ENCODE data around the gene DHX9.

The DHX9 gene

DNA sequence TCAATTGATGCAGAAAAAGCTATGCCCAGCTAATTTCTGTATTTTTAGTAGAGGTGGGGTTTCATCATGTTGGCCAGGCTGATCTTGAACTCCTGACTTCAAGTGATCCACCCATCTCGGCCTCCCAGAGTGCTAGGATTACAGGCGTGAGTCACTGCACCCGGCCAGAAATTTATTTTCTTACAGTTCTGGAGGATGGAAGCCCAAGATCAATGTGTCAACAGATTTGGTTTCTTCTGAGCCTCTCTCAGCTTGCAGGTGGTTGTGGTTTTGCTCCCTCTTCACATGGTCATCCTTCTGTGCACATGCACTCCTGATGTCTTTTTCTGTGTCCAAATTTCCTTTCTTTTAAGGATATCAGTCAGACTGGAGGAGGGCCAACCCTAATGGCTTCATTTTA is 78.2 kb downstream of the DHX9 start:
- Histone ChIP-seq H3K4ac (ENCODE audit: low read depth in 1 of 2, low read length in 2 of 2) (no peak overlapping the region), H3K27me3 (ENCODE audit: control insufficient read depth in 1 of 2, insufficient read depth in 1 of 2, low read length in 2 of 2) (no peaks in the 10 kb centered on the region), H3K18ac (ENCODE audit: low read depth in 1 of 2, low read length in 2 of 2) (no peak overlapping the region), H3K9me3 (ENCODE audit: control insufficient read depth, low read length) (peaks cover 9% of the 10 kb centered on the region), H3K4me1 (ENCODE audit: control insufficient read depth, insufficient read depth, low read depth, low read length) (no peaks in the 10 kb centered on the region), H3K4me3 (ENCODE audit: insufficient read depth in 1 of 2, low read depth in 1 of 2, low read length in 2 of 2) (no peak overlapping the region), H3K4me2 (ENCODE audit: low read length, poor library complexity, severe bottlenecking) (no peak overlapping the region), H4K91ac (ENCODE audit: low read length) (no peak overlapping the region), H3K27ac (ENCODE audit: low read length, poor library complexity, severe bottlenecking) (no peak overlapping the region), H2AFZ (ENCODE audit: low read depth, low read length) (no peak overlapping the region), H2BK120ac (ENCODE audit: low read depth, low read length) (no peak overlapping the region), H2BK15ac (ENCODE audit: low read depth, poor library complexity, severe bottlenecking) (no peak overlapping the region), H2AK5ac (ENCODE audit: low read length, severe bottlenecking) (no peak overlapping the region), H3K36me3 (ENCODE audit: control insufficient read depth in 1 of 2, insufficient read depth in 2 of 2, low read depth in 1 of 2, low read length in 2 of 2) (no peaks in the 10 kb centered on the region), H2BK12ac (ENCODE audit: low read length in 2 of 2) (no peak overlapping the region), H3K23ac (ENCODE audit: low read length in 2 of 2) (no peak overlapping the region), H3K9ac (ENCODE audit: low read length) (no peak overlapping the region), H3K14ac (ENCODE audit: low read length in 2 of 2) (no peak overlapping the region), H2BK5ac (ENCODE audit: low read depth, low read length, poor library complexity, severe bottlenecking) (no peak overlapping the region), H3K79me1 (replicated peaks; ENCODE audit: low read length, poor library complexity, severe bottlenecking) (no peaks in the 10 kb centered on the region), H4K8ac (ENCODE audit: low read length) (no peak overlapping the region)
- 71% methylated on average over 3 of the region's 3 CpGs for WGBS
- no peak for DNase-seq

DNA sequence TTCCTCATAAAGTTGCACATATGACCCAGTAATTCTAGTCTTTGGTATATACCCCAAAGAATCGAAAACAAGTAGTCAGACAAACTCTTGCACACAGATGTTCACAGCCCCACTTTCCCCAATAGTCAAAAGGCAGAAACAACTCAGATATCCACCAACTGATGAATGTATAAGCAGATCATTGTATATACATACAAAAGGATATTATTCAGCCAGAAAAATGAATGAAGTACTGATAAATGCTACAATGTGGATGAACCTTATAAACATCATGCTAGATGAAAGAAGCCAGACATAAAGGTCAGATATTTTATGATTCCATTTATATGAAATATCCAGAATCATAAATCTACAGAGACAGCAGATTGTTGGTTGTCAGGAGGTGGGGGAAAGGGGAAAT is 86.5 kb downstream of the DHX9 start:
- Histone ChIP-seq H2BK12ac (ENCODE audit: low read length in 2 of 2) (no peak overlapping the region), H2AK5ac (ENCODE audit: low read length, severe bottlenecking) (no peak overlapping the region), H4K91ac (ENCODE audit: low read length) (no peak overlapping the region), H3K27ac (ENCODE audit: low read length, poor library complexity, severe bottlenecking) (no peak overlapping the region), H2AFZ (ENCODE audit: low read depth, low read length) (no peak overlapping the region), H3K23ac (ENCODE audit: low read length in 2 of 2) (no peak overlapping the region), H3K4me3 (ENCODE audit: insufficient read depth in 1 of 2, low read depth in 1 of 2, low read length in 2 of 2) (no peak overlapping the region), H3K9me3 (ENCODE audit: control insufficient read depth, low read length) (no peaks in the 10 kb centered on the region), H3K36me3 (ENCODE audit: control insufficient read depth in 1 of 2, insufficient read depth in 2 of 2, low read depth in 1 of 2, low read length in 2 of 2) (no peaks in the 10 kb centered on the region), H2BK15ac (ENCODE audit: low read depth, poor library complexity, severe bottlenecking) (no peak overlapping the region), H4K8ac (ENCODE audit: low read length) (no peak overlapping the region), H3K4ac (ENCODE audit: low read depth in 1 of 2, low read length in 2 of 2) (no peak overlapping the region), H3K27me3 (ENCODE audit: control insufficient read depth in 1 of 2, insufficient read depth in 1 of 2, low read length in 2 of 2) (no peaks in the 10 kb centered on the region), H3K14ac (ENCODE audit: low read length in 2 of 2) (no peak overlapping the region), H3K4me2 (ENCODE audit: low read length, poor library complexity, severe bottlenecking) (no peak overlapping the region), H3K79me1 (replicated peaks; ENCODE audit: low read length, poor library complexity, severe bottlenecking) (no peaks in the 10 kb centered on the region), H2BK5ac (ENCODE audit: low read depth, low read length, poor library complexity, severe bottlenecking) (no peak overlapping the region), H3K4me1 (ENCODE audit: control insufficient read depth, insufficient read depth, low read depth, low read length) (no peaks in the 10 kb centered on the region), H3K18ac (ENCODE audit: low read depth in 1 of 2, low read length in 2 of 2) (no peak overlapping the region), H3K9ac (ENCODE audit: low read length) (no peak overlapping the region), H2BK120ac (ENCODE audit: low read depth, low read length) (no peak overlapping the region)
- no peak for DNase-seq
- 50% methylated on average over 1 of the region's 1 CpG for WGBS

DNA sequence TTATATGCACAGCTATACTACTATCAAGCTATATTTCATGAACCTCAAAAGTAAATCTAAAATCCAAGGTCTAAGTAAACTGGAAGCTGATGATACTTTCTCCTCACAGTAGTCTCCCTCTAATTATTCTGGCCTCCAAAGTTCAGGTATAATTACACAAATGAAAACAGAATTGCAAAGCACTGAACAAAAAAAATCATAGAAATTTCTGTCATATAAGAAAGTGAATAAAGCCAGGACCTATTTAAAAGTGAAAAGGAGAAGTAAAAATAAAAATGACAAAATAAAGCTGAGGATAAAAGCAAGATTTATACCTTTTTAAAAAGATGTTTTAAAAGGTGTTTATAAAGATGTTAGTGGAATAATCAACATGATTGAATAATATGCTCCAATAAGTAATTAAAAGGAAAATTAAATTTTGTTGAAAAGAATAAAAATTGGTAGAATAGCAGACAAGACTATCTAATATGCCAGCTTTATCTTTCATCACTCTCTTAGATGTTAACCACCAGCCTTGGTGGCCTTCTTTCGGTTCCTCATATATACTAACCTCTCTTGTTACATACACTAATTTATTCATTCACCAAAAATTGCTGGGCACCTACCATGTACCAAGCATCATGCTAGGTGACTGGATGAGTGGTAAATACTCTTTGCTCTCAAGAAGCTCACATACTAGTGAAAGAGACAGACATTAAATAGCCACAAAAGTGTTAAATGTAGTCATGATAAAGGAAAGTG is 88.7 kb downstream of the DHX9 start:
- H3K79me1 ChIP-seq (replicated peaks; ENCODE audit: low read length, poor library complexity, severe bottlenecking) = no peaks in the 10 kb centered on the region
- H3K4me1 ChIP-seq (ENCODE audit: control insufficient read depth, insufficient read depth, low read depth, low read length) = no peaks in the 10 kb centered on the region
- H3K23ac ChIP-seq (ENCODE audit: low read length in 2 of 2) = no peak overlapping the region
- H3K36me3 ChIP-seq (ENCODE audit: control insufficient read depth in 1 of 2, insufficient read depth in 2 of 2, low read depth in 1 of 2, low read length in 2 of 2) = no peaks in the 10 kb centered on the region
- no peak overlapping the region for H3K4ac ChIP-seq (ENCODE audit: low read depth in 1 of 2, low read length in 2 of 2)
- 77% methylated on average over 1 of the region's 1 CpG for WGBS
- no peak overlapping the region for H2BK12ac ChIP-seq (ENCODE audit: low read length in 2 of 2)
- H2AFZ ChIP-seq (ENCODE audit: low read depth, low read length) = no peak overlapping the region
- H3K9me3 ChIP-seq (ENCODE audit: control insufficient read depth, low read length) = no peaks in the 10 kb centered on the region
- no peak overlapping the region for H2AK5ac ChIP-seq (ENCODE audit: low read length, severe bottlenecking)
- no peak overlapping the region for H3K4me3 ChIP-seq (ENCODE audit: insufficient read depth in 1 of 2, low read depth in 1 of 2, low read length in 2 of 2)
- H2BK15ac ChIP-seq (ENCODE audit: low read depth, poor library complexity, severe bottlenecking) = no peak overlapping the region
- no peak overlapping the region for H3K9ac ChIP-seq (ENCODE audit: low read length)
- H3K4me2 ChIP-seq (ENCODE audit: low read length, poor library complexity, severe bottlenecking) = no peak overlapping the region
- DNase-seq = no peak
- H4K91ac ChIP-seq (ENCODE audit: low read length) = no peak overlapping the region
- no peaks in the 10 kb centered on the region for H3K27me3 ChIP-seq (ENCODE audit: control insufficient read depth in 1 of 2, insufficient read depth in 1 of 2, low read length in 2 of 2)
- no peak overlapping the region for H3K27ac ChIP-seq (ENCODE audit: low read length, poor library complexity, severe bottlenecking)
- no peak overlapping the region for H2BK5ac ChIP-seq (ENCODE audit: low read depth, low read length, poor library complexity, severe bottlenecking)
- H2BK120ac ChIP-seq (ENCODE audit: low read depth, low read length) = no peak overlapping the region
- H3K18ac ChIP-seq (ENCODE audit: low read depth in 1 of 2, low read length in 2 of 2) = no peak overlapping the region
- no peak overlapping the region for H3K14ac ChIP-seq (ENCODE audit: low read length in 2 of 2)
- H4K8ac ChIP-seq (ENCODE audit: low read length) = no peak overlapping the region

DNA sequence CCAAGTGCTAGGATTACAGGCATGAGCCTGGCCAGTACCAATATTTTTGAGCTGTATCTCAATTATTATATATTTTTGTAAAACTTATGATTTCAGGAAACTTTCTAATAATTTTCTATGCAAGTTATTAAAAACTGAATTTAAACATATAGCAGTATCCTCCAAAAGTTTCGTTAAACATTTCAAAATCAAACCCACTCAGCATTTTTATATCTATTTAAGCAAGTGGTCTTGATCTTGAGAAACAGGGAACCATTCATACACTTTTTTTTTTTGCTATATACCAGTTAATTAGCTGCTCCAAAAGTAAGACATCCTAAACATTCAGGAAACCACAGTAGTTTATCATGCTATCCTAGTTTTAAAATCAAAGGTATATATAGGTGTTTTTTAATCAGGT is 91.8 kb downstream of the DHX9 start:
- H3K9ac ChIP-seq (ENCODE audit: low read length) = no peak overlapping the region
- DNase-seq = no peak
- H3K23ac ChIP-seq (ENCODE audit: low read length in 2 of 2) = no peak overlapping the region
- no peaks in the 10 kb centered on the region for H3K27me3 ChIP-seq (ENCODE audit: control insufficient read depth in 1 of 2, insufficient read depth in 1 of 2, low read length in 2 of 2)
- H4K8ac ChIP-seq (ENCODE audit: low read length) = no peak overlapping the region
- H2AK5ac ChIP-seq (ENCODE audit: low read length, severe bottlenecking) = no peak overlapping the region
- H3K4me3 ChIP-seq (ENCODE audit: insufficient read depth in 1 of 2, low read depth in 1 of 2, low read length in 2 of 2) = no peak overlapping the region
- H4K91ac ChIP-seq (ENCODE audit: low read length) = no peak overlapping the region
- no peak overlapping the region for H3K18ac ChIP-seq (ENCODE audit: low read depth in 1 of 2, low read length in 2 of 2)
- no peak overlapping the region for H3K4ac ChIP-seq (ENCODE audit: low read depth in 1 of 2, low read length in 2 of 2)
- H3K27ac ChIP-seq (ENCODE audit: low read length, poor library complexity, severe bottlenecking) = no peak overlapping the region
- H2BK5ac ChIP-seq (ENCODE audit: low read depth, low read length, poor library complexity, severe bottlenecking) = no peak overlapping the region
- no peak overlapping the region for H2BK15ac ChIP-seq (ENCODE audit: low read depth, poor library complexity, severe bottlenecking)
- peaks cover 13% of the 10 kb centered on the region for H3K9me3 ChIP-seq (ENCODE audit: control insufficient read depth, low read length)
- no peak overlapping the region for H3K4me2 ChIP-seq (ENCODE audit: low read length, poor library complexity, severe bottlenecking)
- H3K79me1 ChIP-seq (replicated peaks; ENCODE audit: low read length, poor library complexity, severe bottlenecking) = no peaks in the 10 kb centered on the region
- no peaks in the 10 kb centered on the region for H3K4me1 ChIP-seq (ENCODE audit: control insufficient read depth, insufficient read depth, low read depth, low read length)
- no peak overlapping the region for H2AFZ ChIP-seq (ENCODE audit: low read depth, low read length)
- no CpG with 5 or more reads among the region's 1 CpG for WGBS
- H3K36me3 ChIP-seq (ENCODE audit: control insufficient read depth in 1 of 2, insufficient read depth in 2 of 2, low read depth in 1 of 2, low read length in 2 of 2) = no peaks in the 10 kb centered on the region
- H2BK12ac ChIP-seq (ENCODE audit: low read length in 2 of 2) = no peak overlapping the region
- H3K14ac ChIP-seq (ENCODE audit: low read length in 2 of 2) = no peak overlapping the region
- H2BK120ac ChIP-seq (ENCODE audit: low read depth, low read length) = no peak overlapping the region
